Skin epidermis (tissue), 12 donors: ENCODE measurements around the gene NOP9.

ENCODE experiments used
- H3K27ac ChIP-seq, 21 experiments: fragments of 200-600 bp; sonication (generic) in 11 of 21; one replicate each; pipeline ENCODE4 v1.5.0; 2020; ENCODE audit warnings: mild to moderate bottlenecking in 3 of 21, inconsistent platforms in 2 of 21, moderate library complexity in 2 of 21
- H3K4me3 ChIP-seq, 7 experiments: fragments of 200-600 bp; sonication (generic) in 2 of 7; one replicate each; pipeline ENCODE4 v1.5.0; 2020; ENCODE audit warnings: inconsistent platforms in 2 of 7, mild to moderate bottlenecking in 2 of 7, moderate library complexity in 1 of 7

The NOP9 gene

GRCh38 chr14:24299255-24300191, at the start of gene NOP9, which contains the start of gene DHRS1:
NOP9 (plus strand) TSS chr14:24299850; CDS start chr14:24299955, 105 bp downstream.
DHRS1 (minus strand) TSS chr14:24299780; CDS start chr14:24299106, 674 bp downstream.
- Histone ChIP-seq H3K27ac (peak within 1 kb of the TSS; percentile 61 to 98 (median 91)), H3K4me3 (peak within 1 kb of the TSS; percentile 63 to 87 (median 74))

- Histone ChIP-seq H3K27ac (peak overlapping the region in 1 of 21 experiments; percentile 29), H3K4me3 (no peak overlapping the region)
These were observed 49.3 kb upstream of the NOP9 start for GRCh38 chr14:24250354-24250753.

- peak overlapping the region in 4 of 21 experiments; percentile 16 to 41 (median 21) for H3K27ac ChIP-seq
- no peak overlapping the region for H3K4me3 ChIP-seq
These were observed 47.8 kb upstream of the NOP9 start for GRCh38 chr14:24251880-24252288.

DNA sequence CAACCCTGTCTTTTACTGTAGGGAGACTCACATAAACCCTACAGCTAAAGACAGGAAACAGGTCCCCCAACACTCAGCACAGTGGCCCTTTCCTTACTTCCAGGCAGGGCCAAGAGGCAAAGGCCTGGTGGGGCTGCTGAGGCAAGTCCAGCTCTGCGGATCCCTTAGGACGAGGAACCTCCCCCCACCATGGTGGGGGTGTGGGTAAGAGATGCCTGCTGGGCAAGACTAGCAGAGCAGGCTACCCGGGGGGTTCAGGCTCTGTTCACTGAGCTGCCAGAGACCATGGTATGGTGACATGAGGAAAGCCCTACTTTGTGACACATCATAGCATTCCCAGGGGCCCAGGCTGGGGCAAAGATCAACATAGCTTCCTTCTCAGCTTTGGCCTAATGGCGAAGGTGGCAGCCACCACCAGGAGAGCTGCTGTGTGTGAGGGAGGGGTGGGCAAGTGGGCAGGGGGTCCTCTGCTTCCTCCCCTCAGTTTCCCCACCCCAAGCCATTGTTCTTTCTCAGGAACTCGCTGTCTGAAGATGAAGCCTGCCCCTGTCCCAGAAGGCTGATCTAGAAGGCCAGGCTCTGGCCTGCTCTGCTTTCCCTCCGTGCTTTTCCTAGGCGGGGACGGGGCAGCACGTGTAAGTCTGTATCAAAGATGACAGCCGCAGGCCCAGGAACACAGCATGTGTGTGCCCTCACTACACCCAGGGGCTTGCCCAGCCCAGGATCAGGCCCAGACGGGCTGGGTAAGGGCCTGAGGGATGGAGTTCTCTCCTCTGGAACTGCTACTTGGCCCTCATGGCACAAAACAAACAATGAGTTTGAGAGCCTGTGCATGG, 47.1 kb upstream of the NOP9 start:
- H3K4me3 ChIP-seq, result no peak overlapping the region
- peak overlapping the region in 4 of 21 experiments; percentile 16 to 41 (median 21) for H3K27ac ChIP-seq

DNA sequence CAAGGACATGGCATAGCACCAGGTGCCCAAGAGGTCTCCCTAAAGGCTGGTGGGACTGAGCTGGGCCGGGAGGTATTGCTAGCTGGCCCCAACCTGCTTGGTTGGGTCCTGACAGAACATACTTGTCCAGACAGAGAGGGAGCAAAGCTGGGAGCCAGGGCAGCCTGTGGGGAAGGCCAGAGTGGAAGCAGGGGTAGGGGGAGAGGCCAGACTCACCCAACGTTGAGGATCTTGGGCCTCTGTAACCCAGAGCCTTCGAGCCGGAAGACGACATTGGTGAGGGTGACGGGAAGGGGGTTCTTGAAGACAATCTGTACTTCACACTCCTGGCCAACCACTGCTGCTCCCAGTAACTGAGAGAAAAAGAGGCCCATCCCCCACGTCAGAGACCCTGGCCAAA, 45.7 kb upstream of the NOP9 start:
- no peak overlapping the region for H3K27ac ChIP-seq

GRCh38 chr14:24254630-24255392, 44.8 kb upstream of the NOP9 start:
- H3K27ac ChIP-seq, result no peak overlapping the region
- H3K4me3 ChIP-seq, result no peak overlapping the region

More for the DNA sequence above, 45.7 kb upstream of the NOP9 start:
- no peak overlapping the region for H3K4me3 ChIP-seq

GRCh38 chr14:24255438-24255837, 44.2 kb upstream of the NOP9 start:
- no peak overlapping the region for H3K4me3 ChIP-seq
- H3K27ac ChIP-seq, result no peak overlapping the region

DNA sequence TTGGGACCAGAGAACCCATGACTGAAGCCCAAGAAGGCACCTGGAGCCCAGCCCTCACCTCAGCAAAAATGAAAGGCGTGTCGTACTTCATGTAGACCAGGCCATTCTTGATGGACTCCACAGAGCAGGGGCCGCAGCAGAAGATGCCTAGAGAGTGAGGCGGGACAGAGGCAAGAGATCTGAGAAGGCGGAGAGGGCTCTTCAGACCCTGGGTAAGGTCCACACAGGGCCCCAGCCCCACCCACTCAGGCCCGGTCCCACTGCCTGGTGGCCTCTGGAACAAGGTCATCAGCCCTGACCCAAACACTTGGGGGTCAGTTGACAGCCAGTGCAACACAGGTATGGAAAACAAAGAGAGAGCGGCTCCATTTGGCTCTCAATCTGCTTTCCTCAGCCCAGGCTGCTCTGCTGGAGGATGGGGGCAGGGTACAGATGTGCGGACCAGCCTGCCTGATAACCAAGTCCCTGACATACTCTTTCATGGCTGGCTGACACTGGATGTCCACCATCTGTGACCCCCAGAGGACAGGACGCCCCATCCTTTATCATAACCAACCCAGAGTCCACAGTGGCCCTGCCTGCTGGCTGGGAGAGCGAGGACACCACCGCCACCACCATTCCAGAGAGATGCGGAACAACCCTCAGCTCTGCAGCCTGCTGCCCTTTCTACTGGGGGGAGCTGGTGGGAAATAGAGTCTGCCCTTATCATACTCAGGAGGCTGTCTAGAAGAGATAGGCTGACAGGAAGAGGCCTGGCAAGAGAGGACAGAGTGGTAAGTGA, 43.5 kb upstream of the NOP9 start:
- Histone ChIP-seq H3K27ac (no peak overlapping the region), H3K4me3 (no peak overlapping the region)

DNA sequence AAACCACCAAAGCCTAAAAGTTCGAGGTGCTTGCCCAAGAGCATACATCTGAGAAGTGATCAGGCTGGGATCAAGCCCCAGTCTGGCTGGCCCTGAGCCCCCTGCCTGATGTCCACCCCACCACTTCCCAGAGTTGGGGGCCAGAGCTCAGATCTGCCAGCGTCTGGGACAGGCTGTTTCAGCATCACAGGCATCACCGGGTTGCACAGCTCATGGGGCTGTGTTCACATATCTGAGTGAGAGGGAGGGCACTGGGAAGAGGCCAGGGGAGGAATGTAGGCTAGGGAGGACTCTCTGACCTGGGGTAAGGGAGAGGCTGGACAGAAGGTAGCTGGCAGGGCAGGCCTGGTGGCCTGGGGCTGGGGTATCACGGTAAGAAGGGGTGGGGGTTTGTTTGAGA, 42.7 kb upstream of the NOP9 start:
- no peak overlapping the region for H3K27ac ChIP-seq

GRCh38 chr14:24258119-24258518, 41.5 kb upstream of the NOP9 start:
- H3K4me3 ChIP-seq, result no peak overlapping the region
- peak overlapping the region in 1 of 21 experiments; percentile 21 for H3K27ac ChIP-seq

More for the DNA sequence above, 42.7 kb upstream of the NOP9 start:
- H3K4me3 ChIP-seq, result no peak overlapping the region

- Histone ChIP-seq H3K27ac (peak overlapping the region in 7 of 21 experiments; percentile 2 to 69 (median 41)), H3K4me3 (no peak overlapping the region)
These were observed 40.9 kb upstream of the NOP9 start for GRCh38 chr14:24258548-24259265.

GRCh38 chr14:24259282-24260025, 40.2 kb upstream of the NOP9 start:
- Histone ChIP-seq H3K27ac (peak overlapping the region in 12 of 21 experiments; percentile 2 to 82 (median 46)), H3K4me3 (no peak overlapping the region)

DNA sequence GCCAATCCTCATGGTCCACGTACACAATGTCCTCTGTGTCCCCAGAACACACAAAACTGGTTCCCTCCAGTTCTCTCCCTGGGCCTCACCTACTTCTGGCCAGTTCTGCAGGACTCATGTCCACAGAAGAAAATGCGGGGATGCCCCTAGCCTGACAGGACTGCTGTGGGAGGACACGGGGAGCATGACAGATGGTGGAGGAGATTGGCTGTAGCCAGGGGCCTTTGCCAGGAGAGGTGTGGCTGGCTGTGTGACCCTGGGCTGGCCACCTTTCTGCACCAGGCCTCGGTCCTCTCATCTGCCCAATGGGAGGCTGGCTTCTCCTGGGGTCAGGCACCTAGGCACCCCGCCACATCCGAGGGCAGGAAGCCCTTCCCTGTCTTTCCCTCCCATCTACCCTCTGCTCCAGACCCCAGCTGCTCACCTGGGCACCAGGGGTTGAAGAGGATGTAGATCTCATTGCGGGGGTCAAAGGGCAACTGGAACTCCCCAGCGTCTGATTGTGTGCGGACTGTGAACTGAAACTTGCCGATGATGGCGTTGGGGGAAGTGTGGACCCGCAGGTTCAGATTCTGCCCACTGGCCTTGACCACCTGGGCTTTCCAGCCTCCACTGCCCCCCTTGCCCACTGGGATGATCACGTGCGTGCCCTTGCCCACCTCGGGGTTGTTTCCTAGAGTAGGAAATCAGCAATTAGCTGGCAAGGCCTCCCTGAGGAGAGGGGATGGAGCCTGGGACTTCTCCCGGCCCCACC, 39.4 kb upstream of the NOP9 start:
- H3K27ac ChIP-seq, result peak overlapping the region in 9 of 21 experiments; percentile 5 to 82 (median 36)

GRCh38 chr14:24260780-24261157, 38.9 kb upstream of the NOP9 start:
- Histone ChIP-seq H3K27ac (peak overlapping the region in 9 of 21 experiments; percentile 11 to 82 (median 34)), H3K4me3 (peak overlapping the region in 4 of 7 experiments; percentile 1 to 23 (median 5))

More for the DNA sequence above, 39.4 kb upstream of the NOP9 start:
- H3K4me3 ChIP-seq, result no peak overlapping the region

DNA sequence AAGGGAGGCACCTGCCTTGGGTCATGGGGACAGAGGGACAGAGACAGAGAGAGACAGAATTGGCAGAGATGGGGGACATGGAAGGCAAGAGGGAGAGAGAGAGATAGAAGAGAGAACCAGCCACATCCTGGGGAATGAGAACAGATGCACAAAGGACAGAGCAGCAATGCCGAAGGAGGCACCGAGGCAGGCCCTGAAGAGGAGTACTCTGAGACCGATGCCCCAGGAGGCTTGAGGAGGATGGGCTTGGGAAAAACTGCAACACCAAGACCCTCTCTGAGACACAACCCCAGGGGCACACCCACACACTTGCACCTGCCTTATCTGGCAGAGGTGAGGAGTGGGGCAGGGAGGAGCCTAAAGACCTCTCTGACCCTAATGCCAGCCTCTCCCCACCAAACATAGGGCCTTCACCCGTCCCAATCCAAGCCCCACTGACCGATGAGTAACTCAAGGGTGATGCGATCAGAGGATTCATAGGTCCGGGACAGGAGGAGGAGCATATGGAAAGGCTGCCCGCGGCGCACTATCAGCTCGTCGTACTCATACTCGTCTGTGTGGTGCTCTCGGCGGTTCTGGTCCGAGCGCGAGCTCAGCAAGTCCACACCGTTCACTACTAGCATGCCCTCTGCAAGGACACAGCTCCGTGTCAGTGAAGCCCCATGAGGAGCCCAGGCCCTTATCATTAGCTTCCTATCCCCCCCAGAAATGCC, 38.2 kb upstream of the NOP9 start:
- Histone ChIP-seq H3K4me3 (peak overlapping the region in 5 of 7 experiments; percentile 1 to 23 (median 7)), H3K27ac (peak overlapping the region in 11 of 21 experiments; percentile 11 to 82 (median 45))

DNA sequence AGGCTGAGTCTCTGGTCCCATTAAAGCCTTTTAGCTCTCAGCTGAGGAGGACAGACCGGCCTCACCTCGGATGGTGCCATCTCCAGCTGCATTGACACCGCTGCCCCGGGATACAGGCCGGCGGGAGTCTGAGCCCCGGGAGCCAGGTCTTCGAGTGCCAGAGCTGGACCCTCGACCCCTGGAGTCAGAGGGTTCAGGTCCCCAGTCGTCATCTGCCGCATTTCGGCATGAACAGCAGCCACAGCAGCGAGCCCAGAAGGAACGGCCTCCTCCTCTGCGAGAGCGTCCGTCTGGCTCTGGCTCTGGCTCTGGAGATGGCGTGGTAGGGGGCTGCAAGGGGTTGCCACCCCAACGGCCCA, 37.7 kb upstream of the NOP9 start:
- peak overlapping the region in 4 of 7 experiments; percentile 1 to 23 (median 9) for H3K4me3 ChIP-seq
- peak overlapping the region in 8 of 21 experiments; percentile 16 to 82 (median 69) for H3K27ac ChIP-seq
